Astrocyte (in vitro differentiated cells and primary cell): ENCODE results near the gene ANGEL1.

Source experiments
- CTCF ChIP-seq: IDR thresholded peaks from 2 replicates; pipeline ENCODE4 v1.5.1; 2011; ENCODE audit warnings: low read depth, mild to moderate bottlenecking, inconsistent platforms, low read length, moderate library complexity; ENCODE audit not compliant: insufficient read depth
- EZH2 ChIP-seq: IDR thresholded peaks from 2 replicates; pipeline ENCODE4 v1.6.1; 2012; ENCODE audit warnings: mild to moderate bottlenecking, low read length, inconsistent platforms; ENCODE audit not compliant: insufficient read depth

GRCh38 chr14:76828339-76829012, 15.8 kb upstream of the ANGEL1 start:
- no peak for TF ChIP-seq CTCF
- TF ChIP-seq EZH2 = no peak
